ENCODE data around the gene HPCAL4.

Gene HPCAL4

GRCh38 chr1:39700348-39700747 is 9.1 kb upstream of the HPCAL4 start:
- DNase-seq: no peak

- no peak for DNase-seq
Measured at GRCh38 chr1:39699419-39699818, 8.2 kb upstream of the HPCAL4 start.

- DNase-seq: no peak
Measured at GRCh38 chr1:39698568-39698967, 7.3 kb upstream of the HPCAL4 start.

- DNase-seq: no peak
Measured at GRCh38 chr1:39696448-39696847, 5.2 kb upstream of the HPCAL4 start.

GRCh38 chr1:39695016-39695415 is 3.8 kb upstream of the HPCAL4 start:
- DNase-seq: no peak

GRCh38 chr1:39694026-39694425 is 2.8 kb upstream of the HPCAL4 start:
- DNase-seq: no peak

GRCh38 chr1:39692152-39693074 is 1.2 kb upstream of the HPCAL4 start:
- DNase-seq: no peak

GRCh38 chr1:39690794-39691382 is 345 bp downstream of the HPCAL4 start:
- no peak for DNase-seq

GRCh38 chr1:39690225-39690624 is 1.0 kb downstream of the HPCAL4 start:
- DNase-seq: no peak

- no peak for DNase-seq
Measured at GRCh38 chr1:39689635-39690034, 1.6 kb downstream of the HPCAL4 start.

GRCh38 chr1:39689214-39689613 is 2.0 kb downstream of the HPCAL4 start:
- DNase-seq: no peak

- DNase-seq: no peak
Measured at GRCh38 chr1:39688706-39689105, 2.5 kb downstream of the HPCAL4 start.

GRCh38 chr1:39687243-39687642 is 4.0 kb downstream of the HPCAL4 start:
- DNase-seq: no peak

GRCh38 chr1:39685071-39685470 is 6.2 kb downstream of the HPCAL4 start:
- no peak for DNase-seq

GRCh38 chr1:39684313-39684664 is 6.9 kb downstream of the HPCAL4 start:
- DNase-seq: no peak

- DNase-seq: no peak
Measured at GRCh38 chr1:39683591-39684312, 7.5 kb downstream of the HPCAL4 start.

GRCh38 chr1:39681999-39682398 is 9.2 kb downstream of the HPCAL4 start:
- DNase-seq: no peak

GRCh38 chr1:39681294-39681693 is 9.9 kb downstream of the HPCAL4 start:
- DNase-seq: no peak

- no peak for DNase-seq
Measured at GRCh38 chr1:39680751-39681150, 10.5 kb downstream of the HPCAL4 start.

GRCh38 chr1:39679821-39680220 is 11.4 kb downstream of the HPCAL4 start:
- DNase-seq: no peak

GRCh38 chr1:39678889-39679288 is 12.3 kb downstream of the HPCAL4 start:
- no peak for DNase-seq

- DNase-seq: no peak
Measured at GRCh38 chr1:39677645-39678044, 13.6 kb downstream of the HPCAL4 start.

- no peak for DNase-seq
Measured at GRCh38 chr1:39676948-39677548, 14.2 kb downstream of the HPCAL4 start.

Measured in bone marrow (tissue), 2 donors.